Glutamatergic neuron (in vitro differentiated cells): ENCODE measurements around the gene GNAT3. TPM values are rescaled to one million over a fixed set of nuclear protein-coding genes. Genes with fewer than 3 reads are reported as not detected.

ENCODE experiments used
- DNase-seq: peaks from one replicate; pipeline ENCODE4 v3.0.0; 2022
- H3K27ac Mint-ChIP-seq: one replicate; pipeline ENCODE4 v1.8.0; 2020; ENCODE audit warnings: mild to moderate bottlenecking, mixed read lengths, inconsistent platforms; ENCODE audit not compliant: unreplicated experiment
- H3K27me3 Mint-ChIP-seq: one replicate; pipeline ENCODE4 v1.8.0; 2020; ENCODE audit warnings: mild to moderate bottlenecking, moderate library complexity, mixed read lengths, inconsistent platforms; ENCODE audit not compliant: unreplicated experiment
- H3K36me3 Mint-ChIP-seq: one replicate; pipeline ENCODE4 v1.8.0; 2020; ENCODE audit warnings: mild to moderate bottlenecking, mixed read lengths, inconsistent platforms; ENCODE audit not compliant: unreplicated experiment
- H3K4me1 Mint-ChIP-seq: one replicate; pipeline ENCODE4 v1.8.0; 2020; ENCODE audit warnings: mild to moderate bottlenecking, low read depth, mixed read lengths, inconsistent platforms; ENCODE audit not compliant: unreplicated experiment
- H3K4me3 Mint-ChIP-seq: one replicate; pipeline ENCODE4 v1.8.0; 2020; ENCODE audit warnings: mild to moderate bottlenecking, mixed read lengths, inconsistent platforms; ENCODE audit not compliant: unreplicated experiment
- H3K9me3 Mint-ChIP-seq: one replicate; pipeline ENCODE4 v1.8.0; 2020; ENCODE audit warnings: mild to moderate bottlenecking, moderate library complexity, mixed read lengths, inconsistent platforms; ENCODE audit not compliant: unreplicated experiment
- CTCF ChIP-seq: fragments of 200-600 bp; sonication (generic); IDR thresholded peaks from one replicate; pipeline ENCODE4 v1.5.0; 2021; ENCODE audit not compliant: partially characterized antibody, unreplicated experiment
- total RNA-seq: library from RNA; stranded (reverse); fragmentation: NEBNext Ultra II Directional; extraction: Animal tissue kit (Norgen Biotek cat#: 25700); gene quantifications from one replicate; pipeline ENCODE4 v1.2.1, GENCODE V29; 2021; ENCODE audit not compliant: unreplicated experiment

Gene GNAT3
- total RNA-seq, 1 donor from 2014 or later = 2.0 TPM

- Mint-ChIP-seq H3K36me3 (no peaks in the 10 kb centered on the region), H3K4me1 (no peaks in the 10 kb centered on the region), H3K27ac (no peak overlapping the region), H3K9me3 (no peaks in the 10 kb centered on the region), H3K27me3 (peaks cover 3% of the 10 kb centered on the region), H3K4me3 (no peak overlapping the region)
- DNase-seq = no peak
- no peak for TF ChIP-seq CTCF
These were observed 79.7 kb downstream of the GNAT3 start for GRCh38 chr7:80432166-80432565.

GRCh38 chr7:80429181-80429580 is 82.7 kb downstream of the GNAT3 start:
- Mint-ChIP-seq H3K4me3 (no peak overlapping the region), H3K4me1 (no peaks in the 10 kb centered on the region), H3K36me3 (no peaks in the 10 kb centered on the region), H3K9me3 (no peaks in the 10 kb centered on the region), H3K27ac (no peak overlapping the region), H3K27me3 (peaks cover 1% of the 10 kb centered on the region)
- DNase-seq = no peak
- no peak for TF ChIP-seq CTCF

- H3K9me3 Mint-ChIP-seq = no peaks in the 10 kb centered on the region
- TF ChIP-seq CTCF = no peak
- no peak for DNase-seq
- H3K27ac Mint-ChIP-seq = no peak overlapping the region
- no peaks in the 10 kb centered on the region for H3K4me1 Mint-ChIP-seq
- no peaks in the 10 kb centered on the region for H3K36me3 Mint-ChIP-seq
- H3K4me3 Mint-ChIP-seq = no peak overlapping the region
- H3K27me3 Mint-ChIP-seq = no peaks in the 10 kb centered on the region
These were observed 83.5 kb downstream of the GNAT3 start for GRCh38 chr7:80428161-80429054.

GRCh38 chr7:80427218-80427617 is 84.6 kb downstream of the GNAT3 start:
- no peaks in the 10 kb centered on the region for H3K9me3 Mint-ChIP-seq
- no peak for TF ChIP-seq CTCF
- no peak overlapping the region for H3K27ac Mint-ChIP-seq
- H3K36me3 Mint-ChIP-seq = no peaks in the 10 kb centered on the region
- DNase-seq = no peak
- no peaks in the 10 kb centered on the region for H3K4me1 Mint-ChIP-seq
- H3K27me3 Mint-ChIP-seq = no peaks in the 10 kb centered on the region
- H3K4me3 Mint-ChIP-seq = no peak overlapping the region

- no peak for TF ChIP-seq CTCF
- no peak for DNase-seq
- Mint-ChIP-seq H3K36me3 (no peaks in the 10 kb centered on the region), H3K27ac (no peak overlapping the region), H3K9me3 (no peaks in the 10 kb centered on the region), H3K4me3 (no peak overlapping the region), H3K4me1 (peaks cover 9% of the 10 kb centered on the region), H3K27me3 (no peaks in the 10 kb centered on the region)
These were observed 91.0 kb downstream of the GNAT3 start for GRCh38 chr7:80420876-80421275.
